Pons (tissue), 1 donor: Measurements from ENCODE around the gene ABTB2.

ENCODE experiments used
- DNase-seq: peaks from one replicate; pipeline ENCODE4 v3.0.0-alpha.2; 2016; ENCODE audit warnings: low spot score

ABTB2 gene

DNA sequence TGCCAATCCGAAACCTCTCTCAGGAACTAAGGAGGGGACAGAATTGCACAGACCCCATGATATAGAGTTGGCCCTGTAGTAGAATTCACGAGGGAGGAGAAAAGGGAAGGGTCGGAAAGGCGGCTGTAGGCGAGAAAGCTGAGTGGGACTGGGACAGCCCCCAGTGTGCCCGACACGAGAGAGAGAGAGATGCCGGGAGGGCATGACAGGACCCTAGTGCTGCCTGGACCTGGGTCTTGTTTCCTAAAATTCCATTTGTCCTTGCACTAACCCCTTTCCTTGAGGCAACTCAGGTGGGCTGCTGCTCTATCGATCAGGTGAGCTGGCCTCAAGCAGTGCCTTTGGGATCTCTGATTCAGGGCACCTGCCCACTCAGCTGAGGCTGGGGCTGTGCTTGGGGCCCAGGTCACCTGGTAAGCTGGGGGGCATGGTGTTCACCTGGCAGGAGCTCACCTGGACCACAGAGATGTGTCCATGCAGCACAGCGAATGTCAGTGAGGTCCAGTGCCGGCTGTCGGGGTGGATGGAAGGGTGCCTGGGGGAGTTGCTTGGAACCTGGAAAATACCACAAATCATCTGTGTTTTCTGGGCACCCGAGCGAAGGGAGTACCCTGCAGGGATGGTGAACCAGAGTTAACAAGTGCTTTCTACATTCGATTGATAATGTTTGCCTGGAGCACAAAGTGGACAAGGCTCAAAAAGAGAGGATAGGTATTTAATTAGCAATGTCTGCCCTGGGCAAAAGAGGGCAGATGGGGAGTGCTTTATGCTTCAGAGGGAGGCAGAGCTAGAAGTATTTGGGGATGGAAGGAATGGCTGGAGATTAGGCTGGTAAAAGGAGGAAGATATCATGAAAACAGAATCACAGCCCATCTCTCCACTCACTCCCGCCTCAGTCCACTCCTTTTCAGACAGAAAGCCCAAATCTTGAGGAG, 190.7 kb downstream of the ABTB2 start:
- DNase-seq = no peak

DNA sequence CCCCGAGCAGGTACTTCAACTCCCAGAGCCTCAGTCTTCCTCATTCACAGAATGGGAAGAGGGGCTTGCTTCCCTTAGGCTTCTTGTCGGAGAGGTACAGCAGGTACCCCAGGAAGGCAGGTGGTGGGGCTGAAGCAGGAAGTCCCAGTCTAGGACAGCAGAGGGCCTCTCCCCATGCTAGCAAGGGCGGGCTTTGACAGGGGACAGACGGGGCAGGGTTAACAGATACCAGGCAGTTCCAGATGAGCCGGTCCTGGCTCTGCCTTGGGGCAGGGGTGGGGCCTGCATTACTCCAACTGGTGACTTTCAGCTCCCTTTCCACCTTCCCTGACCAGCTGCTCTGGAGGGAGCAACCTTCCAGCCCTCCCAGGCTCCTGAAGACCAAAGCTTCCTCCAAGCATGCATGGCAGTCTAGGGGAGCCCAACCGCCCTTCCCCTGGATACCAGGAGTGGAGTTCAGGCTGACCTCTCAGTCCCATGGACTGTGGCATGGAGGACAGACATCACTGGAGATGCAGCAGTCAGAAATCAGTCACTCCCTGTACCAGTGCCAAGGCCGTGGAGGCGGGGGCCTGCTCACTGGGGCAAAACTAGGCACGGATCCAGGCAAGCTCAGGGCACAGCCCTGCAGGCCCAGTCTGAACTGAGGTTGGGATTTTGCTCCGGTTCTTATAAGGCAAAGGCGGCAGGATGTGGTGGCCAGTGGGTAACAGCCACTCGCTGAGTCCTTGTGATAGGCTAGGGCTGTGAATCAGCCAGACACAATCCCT, 191.8 kb downstream of the ABTB2 start:
- no peak for DNase-seq

DNA sequence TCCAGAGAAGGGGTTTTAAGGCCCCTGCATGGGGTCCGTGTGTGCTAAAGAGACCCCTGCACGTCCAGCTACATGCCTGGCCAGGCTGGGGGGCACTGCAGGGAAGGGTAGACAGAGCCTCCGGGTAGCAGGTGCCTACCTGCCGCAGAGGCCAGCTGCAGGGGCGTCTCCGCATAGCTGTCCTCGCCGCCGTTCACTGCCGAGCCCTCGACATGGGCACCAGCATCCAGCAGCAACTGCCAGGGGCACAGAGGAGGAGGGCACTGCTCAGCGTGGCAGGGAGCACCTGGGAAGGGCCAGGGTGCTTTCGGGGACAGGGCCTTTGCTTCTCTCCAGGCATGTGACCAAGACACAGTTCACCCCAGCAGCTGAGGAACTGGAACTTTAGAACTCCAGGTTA, 192.7 kb downstream of the ABTB2 start:
- no peak for DNase-seq

DNA sequence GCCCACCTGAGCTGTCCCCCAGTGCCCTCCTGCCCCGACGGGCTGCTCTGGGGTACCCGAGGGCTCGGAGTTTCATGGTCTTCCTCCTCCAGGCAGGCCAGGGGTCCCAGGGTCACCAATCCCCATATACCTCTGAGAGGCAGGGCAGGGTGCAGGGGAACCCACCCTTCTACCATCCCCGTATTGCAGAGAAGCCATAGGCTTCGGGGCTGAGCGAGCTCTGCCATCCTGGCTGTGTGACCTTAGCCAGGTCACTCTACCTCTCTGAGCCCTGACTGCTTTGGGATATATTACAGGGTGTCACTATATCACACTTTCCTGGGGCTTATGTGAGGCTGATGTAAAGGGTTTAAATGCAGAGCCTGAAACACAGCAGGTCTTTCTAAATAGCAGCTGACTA, 195.0 kb downstream of the ABTB2 start:
- DNase-seq = no peak

DNA sequence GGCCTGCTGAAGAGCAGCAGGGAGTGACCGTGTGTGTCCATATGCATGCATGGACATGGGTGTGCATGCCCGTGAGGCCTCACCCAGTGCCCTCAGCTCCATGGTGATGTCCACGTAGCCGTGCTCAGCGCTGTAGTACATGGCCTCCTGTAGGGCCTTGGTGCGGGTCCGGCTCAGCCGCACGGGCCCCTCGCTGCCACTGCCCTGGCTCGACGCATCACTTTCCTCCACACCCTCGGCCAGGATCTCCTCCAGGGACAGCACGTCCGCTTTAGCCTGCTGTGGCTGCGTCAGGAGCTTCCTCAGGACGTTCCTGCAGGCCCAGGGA, 195.4 kb downstream of the ABTB2 start:
- no peak for DNase-seq

DNA sequence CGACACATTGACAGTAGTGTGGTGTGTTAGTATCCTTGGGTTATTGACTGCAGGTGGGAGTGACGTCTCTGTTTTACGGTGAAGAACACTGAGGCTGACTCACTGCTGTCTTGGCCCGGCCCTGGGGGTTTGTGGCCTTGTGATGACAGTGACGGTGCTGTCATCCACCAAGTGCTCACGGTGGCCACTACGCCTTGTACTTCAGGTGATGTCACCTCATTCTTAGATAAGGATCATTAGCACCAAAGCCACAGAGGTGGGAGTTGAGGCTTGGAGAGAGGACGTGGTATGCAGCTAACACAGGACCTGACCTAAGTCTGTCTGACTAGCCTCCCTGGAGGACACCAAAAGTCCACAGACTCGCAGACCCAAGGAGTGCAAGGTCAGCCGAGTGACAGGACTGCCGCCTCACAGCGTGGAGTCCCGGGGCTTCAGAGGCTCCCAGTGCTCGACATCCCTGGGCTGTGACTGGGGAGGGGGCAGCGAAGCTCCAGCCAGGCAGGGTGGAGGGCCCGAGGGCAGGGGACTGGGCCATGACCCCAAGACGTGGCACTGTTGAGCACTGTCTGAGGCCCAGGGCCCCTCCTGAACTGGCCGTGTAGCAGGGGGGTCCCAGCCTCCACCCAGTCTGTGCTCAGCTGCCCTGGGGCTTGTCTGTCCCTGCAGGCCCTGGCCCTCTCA, 195.9 kb downstream of the ABTB2 start:
- no peak for DNase-seq

DNA sequence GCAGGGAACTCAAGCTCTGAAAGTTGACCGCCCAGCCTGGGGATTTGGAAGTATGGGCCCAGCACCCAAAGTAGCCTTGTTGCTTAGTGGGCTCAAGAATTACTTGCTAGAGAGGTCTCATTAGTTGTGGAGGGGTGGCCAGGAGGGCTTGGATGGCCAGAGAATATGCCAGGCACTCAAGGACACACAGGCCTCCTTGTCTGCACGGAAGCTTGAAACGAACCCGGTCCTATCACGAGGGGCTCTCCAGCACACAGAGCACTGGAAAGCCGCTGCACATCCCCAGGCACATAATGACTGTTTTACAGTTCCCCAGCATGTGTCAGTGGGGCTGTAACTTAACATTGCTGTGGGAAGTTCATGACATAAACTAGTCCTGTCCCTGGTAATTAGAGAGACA, 196.4 kb downstream of the ABTB2 start:
- no peak for DNase-seq

DNA sequence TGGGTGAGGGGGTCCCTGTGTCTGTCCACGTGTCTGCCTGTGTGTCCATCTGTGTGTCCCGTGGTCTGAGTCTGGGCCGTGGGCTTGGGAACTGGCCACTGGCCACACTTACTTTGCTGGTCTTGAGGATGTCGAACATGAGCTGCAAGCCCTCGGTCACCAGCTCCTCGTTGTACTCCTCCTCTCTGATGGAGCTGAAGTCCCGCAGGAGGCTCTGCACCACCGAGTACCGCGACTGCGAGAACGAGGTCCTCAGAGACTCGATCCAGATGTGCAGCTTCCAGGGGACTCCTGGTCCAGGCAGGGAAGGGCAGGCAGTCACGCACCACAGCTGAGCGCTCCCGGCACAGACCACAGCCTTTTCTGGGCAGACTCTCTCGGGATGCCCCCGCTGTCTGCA, 197.0 kb downstream of the ABTB2 start:
- no peak for DNase-seq

DNA sequence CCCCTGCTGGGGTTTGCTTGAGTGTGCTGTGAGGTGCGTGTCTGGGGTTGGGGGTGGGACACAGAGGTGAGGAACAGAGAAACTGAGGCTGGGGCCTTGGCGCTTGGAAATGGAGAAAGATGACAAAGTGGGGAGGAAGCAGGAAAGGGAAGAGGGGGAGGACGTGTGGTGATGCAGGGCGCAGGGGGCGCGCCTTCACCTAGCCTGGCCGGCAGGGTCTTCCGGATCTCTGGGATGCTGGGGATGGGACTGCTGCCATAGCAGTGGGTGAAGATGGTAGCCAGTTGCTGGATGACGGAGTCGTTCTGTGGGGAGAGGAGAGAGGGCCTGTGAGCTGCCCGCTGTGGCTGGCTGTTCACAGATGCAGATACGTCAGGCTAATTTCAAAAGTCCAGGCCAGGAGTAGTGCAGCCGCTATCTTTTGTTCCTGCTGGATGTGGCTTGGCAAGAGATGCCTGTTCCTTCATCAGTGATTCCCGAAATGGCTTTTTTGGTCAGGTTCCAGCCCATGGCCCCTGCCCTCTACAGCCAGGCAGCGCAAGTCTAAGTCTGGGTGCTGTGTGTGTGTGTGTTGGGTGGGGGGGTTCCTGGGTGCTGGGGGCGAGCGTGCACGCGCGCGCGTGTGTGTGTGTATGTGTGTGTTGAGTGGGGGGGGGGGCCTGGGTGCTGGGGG, 197.6 kb downstream of the ABTB2 start:
- no peak for DNase-seq

DNA sequence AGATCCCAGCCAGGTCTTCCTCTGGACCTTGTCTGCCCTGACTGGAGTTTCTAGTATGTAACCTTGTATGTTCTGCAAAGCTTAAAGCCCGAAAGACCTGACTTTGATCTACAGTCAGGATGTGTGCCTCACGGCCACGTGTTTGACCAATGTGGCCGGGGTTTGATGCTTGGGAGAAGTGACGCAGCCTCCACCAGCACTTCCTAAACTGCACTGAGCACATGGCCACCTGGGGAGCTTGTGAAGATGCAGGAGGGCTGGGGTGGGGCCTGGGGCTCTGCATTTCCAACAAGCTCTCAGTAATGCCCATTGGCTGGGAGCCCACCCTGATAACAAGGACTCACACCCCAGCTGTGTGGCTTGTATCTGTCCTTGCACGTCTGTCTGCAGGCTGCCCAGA, 199.1 kb downstream of the ABTB2 start:
- no peak for DNase-seq

DNA sequence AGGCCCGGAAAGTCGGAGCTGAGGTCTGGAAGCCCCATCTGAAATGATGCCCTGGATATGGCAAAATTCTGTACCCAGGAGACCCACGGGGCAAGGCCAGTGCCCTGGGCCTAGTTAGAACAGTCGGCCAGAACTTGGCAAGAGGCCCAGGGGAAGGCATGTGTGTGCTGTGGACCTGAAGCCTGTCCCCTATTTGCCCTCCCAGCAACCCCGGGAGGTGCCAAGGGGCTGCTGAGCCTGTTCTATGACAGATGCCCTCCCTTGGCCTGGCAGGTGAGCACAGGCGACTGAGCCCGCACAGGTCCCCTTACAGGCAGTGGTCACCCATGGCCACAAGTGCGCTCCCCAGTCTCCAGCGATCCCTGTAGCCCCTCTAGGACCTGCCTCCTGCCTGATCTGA, 200.6 kb downstream of the ABTB2 start:
- no peak for DNase-seq

DNA sequence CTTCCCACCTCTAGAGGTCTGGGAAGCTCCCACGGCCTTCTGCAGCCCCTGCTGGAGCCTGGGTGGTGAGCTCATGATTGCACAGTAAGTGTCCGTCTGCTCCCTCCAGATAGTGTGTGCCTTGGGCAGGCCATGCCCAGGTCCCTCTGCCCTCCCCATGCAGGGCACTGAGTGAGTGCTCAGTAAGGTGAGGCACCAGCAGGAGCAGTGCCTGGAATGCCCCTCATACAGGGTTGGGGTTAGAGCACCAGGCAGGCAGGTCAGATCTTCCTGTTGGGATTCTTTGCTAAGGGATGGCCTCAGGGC, 202.1 kb downstream of the ABTB2 start:
- DNase-seq = no peak

DNA sequence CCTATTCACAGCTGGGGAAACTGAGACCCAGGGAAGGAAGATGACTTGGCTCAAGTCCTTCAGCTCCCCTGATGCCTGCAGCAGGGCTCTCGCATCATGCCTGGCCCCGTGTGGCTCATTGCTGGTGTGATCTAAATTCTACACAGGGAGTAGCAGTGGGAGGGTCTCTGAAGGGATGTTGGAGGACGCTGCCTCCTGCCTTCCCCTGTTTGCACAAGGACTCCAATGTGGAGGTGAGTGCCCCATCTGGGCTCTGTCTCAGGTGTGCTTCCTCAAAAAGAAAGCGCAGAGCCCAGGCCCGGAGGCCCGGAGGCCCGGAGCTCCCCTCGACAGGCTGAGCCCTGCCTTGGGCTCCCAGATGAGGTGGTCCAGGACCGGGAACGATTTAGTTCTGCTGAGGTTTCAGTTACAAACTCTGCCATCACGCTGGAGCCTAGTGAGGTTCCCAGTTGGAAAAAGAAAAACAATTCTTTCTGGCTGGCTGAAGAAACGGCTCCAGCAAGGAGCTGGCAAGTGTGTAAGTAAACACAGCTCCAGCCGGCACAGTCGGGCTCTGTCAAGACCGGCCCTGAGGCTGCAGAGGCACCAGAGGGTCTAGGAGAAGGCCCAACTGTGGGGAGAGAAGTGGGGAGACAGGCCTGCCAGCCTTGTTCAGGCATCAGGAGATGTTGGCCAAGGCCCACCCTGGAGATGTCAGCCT, 202.6 kb downstream of the ABTB2 start:
- DNase-seq = peak; percentile 11

DNA sequence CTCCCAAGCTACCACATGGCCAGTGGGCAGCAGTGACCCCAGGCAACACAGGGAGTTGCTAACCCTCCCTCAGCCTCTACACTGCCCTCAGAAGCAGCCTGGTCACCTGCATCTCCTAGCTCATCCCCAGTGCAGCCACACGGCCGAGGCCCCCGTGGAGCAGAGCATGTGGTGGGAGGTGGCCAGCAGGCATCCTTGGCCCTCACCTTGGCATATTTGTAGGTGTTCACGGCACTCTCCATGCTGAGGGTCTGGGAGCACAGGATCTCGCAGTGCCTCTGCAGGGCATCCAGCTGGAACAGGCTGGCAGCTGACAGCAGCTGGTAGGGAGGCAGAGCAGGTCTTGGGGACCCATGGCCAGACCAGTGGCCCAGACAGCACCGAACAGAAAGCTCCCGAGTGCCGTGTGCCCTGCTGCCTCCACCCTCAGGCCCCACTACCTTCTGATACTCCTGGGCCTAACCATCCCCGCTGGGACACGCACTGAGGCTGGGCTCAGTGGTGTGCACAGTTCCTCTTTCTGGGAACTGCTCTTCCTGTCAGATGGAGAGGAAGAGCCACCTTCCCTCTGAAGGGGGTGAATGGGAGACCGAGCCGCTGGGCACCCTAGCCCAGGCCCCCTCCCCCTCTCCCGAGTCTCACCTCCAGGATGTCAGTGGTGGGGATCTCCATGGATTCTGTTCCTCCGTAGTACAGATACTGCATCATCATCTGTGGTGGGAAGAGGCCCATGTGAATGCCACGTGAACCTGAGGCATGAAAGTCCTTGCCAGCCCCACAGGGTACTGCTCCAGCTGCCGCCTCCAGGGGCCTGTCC, 203.5 kb downstream of the ABTB2 start:
- peak; percentile 33 for DNase-seq

DNA sequence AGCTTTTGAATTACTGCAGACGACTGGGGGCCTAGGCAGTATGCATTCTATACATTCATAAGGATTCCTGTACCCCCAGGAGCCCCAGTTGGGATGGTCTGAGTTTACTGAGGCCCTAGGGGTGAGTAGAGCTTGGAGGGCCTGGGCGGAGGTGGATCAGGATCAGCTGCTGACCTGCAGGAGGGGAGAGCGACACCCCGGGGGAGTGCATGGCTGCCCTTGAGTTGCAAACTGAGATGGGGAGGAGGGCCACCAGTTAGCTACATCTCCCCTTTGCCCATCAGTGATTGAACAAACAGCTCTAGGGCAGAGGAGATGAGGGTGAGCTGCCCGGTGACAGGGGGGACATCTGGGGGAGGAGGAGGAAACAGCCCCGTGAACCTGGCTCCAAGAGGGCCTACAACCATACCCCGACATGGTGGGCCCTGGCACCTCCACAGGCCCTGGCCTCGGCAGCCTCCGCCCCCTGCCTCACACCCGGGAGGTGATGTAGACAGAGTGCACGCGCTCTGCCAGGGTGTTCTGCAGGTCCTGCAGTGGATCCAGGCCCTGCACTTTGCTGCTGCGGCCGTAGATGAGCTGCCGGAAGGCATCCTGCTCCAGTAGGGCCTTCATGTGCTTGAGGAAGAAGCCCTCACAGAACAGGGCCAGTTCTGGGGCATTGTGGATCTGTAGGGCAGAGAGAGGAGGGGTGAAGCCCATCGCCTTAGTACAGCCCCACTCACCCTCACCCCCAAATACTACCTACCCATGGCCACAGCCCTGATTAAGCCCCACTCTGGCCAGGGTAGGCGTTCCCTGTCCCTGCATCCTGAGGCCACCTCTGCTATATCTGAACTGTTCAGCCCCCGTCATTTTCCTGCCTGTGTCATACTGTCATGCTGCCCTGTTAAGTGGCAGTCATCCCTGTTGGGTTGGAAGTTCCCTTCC, 205.6 kb downstream of the ABTB2 start:
- DNase-seq = no peak

DNA sequence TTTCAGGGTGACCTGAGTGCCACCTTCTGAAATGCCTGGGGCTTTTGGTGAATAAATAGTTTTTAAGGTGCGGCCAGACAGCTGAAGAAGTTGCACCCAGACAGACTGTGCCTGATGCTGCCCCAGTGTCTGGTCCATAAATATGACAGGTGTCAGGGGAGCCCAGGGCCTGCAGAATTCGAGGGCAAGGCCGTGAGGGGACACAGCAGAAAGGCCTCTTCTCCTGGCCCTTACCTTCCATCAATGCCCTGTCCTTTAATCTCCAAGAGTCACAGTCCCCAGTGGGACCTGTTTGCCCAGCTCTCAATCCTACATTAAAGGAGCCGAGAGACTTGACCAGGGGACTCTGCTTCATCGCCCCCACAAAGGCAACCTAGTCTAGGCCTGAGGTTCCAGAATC, 206.6 kb downstream of the ABTB2 start:
- DNase-seq = no peak

DNA sequence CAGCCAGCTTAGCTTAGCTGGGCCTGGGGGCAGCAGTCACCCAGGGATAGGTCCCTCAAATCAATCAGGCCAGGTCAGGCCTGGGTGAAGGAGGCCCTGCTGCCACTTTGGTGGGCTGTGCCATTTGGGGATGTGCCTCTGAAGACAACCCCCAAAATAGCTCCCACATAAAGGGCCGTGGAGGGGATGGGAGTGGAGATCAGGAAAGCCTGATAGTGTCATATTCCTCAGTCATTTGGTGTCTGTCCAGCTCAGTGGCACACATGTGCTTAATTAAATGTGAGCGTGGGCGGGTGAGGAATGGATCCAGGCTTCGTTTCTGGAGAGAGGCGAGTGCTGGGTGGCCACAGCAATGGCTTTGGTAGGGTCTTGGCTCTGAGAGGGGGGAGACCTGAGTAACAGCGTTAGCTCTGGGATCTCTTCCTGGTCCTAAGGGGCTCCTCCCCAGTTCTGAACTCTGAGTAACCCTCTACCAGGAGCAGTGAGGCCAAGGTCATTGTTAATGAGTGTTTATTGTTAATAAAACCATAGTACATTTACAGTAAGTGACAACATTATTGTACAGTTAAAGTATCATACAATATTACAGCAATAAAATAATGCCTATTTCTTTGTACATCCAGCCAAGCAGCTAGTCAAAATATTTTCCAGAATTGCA, 207.2 kb downstream of the ABTB2 start:
- no peak for DNase-seq

DNA sequence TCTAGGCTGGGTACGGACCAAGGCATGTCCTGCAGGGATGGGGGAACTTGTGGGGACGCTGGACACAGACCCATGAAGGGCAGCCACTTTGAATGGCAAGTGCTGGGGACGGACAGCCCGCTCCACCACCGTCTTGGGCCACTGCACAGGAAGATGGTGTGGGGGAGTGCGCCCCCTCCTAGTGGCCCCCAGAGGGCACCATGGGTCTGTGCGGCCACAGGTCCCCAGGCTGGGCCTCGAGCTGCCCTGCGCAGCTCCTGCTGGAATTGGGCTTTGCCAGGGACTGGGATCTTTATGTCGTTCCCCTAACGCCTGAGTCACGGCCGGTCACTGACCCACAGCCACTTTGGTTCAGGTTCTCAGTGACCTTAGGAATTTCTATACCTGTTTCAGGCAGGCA, 208.0 kb downstream of the ABTB2 start:
- no peak for DNase-seq

DNA sequence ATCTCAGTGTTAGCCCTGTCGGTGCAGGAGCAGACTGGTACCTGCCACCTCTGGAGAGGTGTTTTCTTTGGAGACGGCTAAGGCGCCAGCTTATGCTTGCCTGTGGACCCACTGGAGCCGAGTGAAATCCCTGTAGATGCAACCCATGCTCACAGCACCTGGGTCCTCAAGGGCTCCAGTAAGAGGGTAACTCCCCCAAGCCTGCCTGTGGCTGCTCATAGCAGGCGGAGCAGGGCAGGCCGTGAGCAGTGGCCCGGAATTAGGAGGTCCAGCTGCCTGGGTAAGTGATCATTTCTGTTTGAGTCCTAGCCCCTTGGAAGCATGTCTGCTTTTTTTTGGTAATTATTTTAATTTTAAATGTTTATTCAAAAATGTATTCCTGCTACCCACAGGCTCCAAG, 208.5 kb downstream of the ABTB2 start:
- DNase-seq = no peak
